Trophoblast cell (in vitro differentiated cells and primary cell): ENCODE measurements around the gene CXCL6.

Source experiments
- DNase-seq, 2 donors: peaks; one replicate each; pipeline ENCODE4 v3.0.0-alpha.2; 2016
- H2AFZ ChIP-seq: 2 replicates; pipeline ENCODE4 v1.6.1; 2013; ENCODE audit warnings: low read length, moderate library complexity, mild to moderate bottlenecking; ENCODE audit not compliant: insufficient read depth, poor library complexity
- H2AK5ac ChIP-seq: 2 replicates; pipeline ENCODE4 v1.6.1; 2013; ENCODE audit warnings: mild to moderate bottlenecking, low read length
- H2BK120ac ChIP-seq: 2 replicates; pipeline ENCODE4 v1.6.1; 2013; ENCODE audit warnings: low read length, mild to moderate bottlenecking, moderate library complexity; ENCODE audit not compliant: insufficient read depth, poor library complexity
- H2BK12ac ChIP-seq: 2 replicates; pipeline ENCODE4 v1.6.1; 2013; ENCODE audit warnings: mild to moderate bottlenecking, low read length, moderate library complexity
- H2BK5ac ChIP-seq: 2 replicates; pipeline ENCODE4 v1.6.1; 2013; ENCODE audit warnings: low read length, low read depth, moderate library complexity, mild to moderate bottlenecking; ENCODE audit not compliant: poor library complexity
- H3K14ac ChIP-seq: 2 replicates; pipeline ENCODE4 v1.6.1; 2013; ENCODE audit warnings: mild to moderate bottlenecking, low read length
- H3K18ac ChIP-seq: 2 replicates; pipeline ENCODE4 v1.6.1; 2013; ENCODE audit warnings: mild to moderate bottlenecking, low read length
- H3K23ac ChIP-seq: 2 replicates; pipeline ENCODE4 v1.6.1; 2013; ENCODE audit warnings: low read length
- H3K27ac ChIP-seq: 2 replicates; pipeline ENCODE4 v1.5.1; 2013; ENCODE audit warnings: low read depth, mild to moderate bottlenecking, inconsistent platforms, low read length, moderate library complexity
- H3K27me3 ChIP-seq: 2 replicates; pipeline ENCODE4 v1.6.1; 2013; ENCODE audit warnings: inconsistent platforms, mild to moderate bottlenecking, low read length, moderate library complexity; ENCODE audit not compliant: insufficient read depth
- H3K36me3 ChIP-seq, 2 experiments: 1 replicate in 1 of 2; 2 replicates in 1 of 2; pipeline ENCODE4 v1.6.1; 2013; ENCODE audit warnings: low read length in 2 of 2, mild to moderate bottlenecking in 2 of 2, moderate library complexity in 1 of 2; ENCODE audit not compliant: insufficient read depth in 2 of 2, control insufficient read depth in 1 of 2
- H3K4ac ChIP-seq: 2 replicates; pipeline ENCODE4 v1.6.1; 2013; ENCODE audit warnings: low read depth, mild to moderate bottlenecking, low read length, moderate library complexity
- H3K4me1 ChIP-seq, 2 experiments: 1 replicate in 1 of 2; 2 replicates in 1 of 2; pipeline ENCODE4 v1.6.1; 2013; ENCODE audit warnings: low read length in 2 of 2, mild to moderate bottlenecking in 2 of 2, moderate library complexity in 1 of 2; ENCODE audit not compliant: insufficient read depth in 2 of 2, control insufficient read depth in 1 of 2
- H3K4me2 ChIP-seq: 2 replicates; pipeline ENCODE4 v1.6.1; 2013; ENCODE audit warnings: inconsistent platforms, mild to moderate bottlenecking, low read length, moderate library complexity
- H3K4me3 ChIP-seq: 2 replicates; pipeline ENCODE4 v1.5.1; 2013; ENCODE audit warnings: mild to moderate bottlenecking, low read depth, low read length, inconsistent platforms
- H3K79me1 ChIP-seq: one replicate; pipeline ENCODE4 v1.6.1; 2013; ENCODE audit warnings: low read length
- H3K79me2 ChIP-seq: 2 replicates; pipeline ENCODE4 v1.6.1; 2013; ENCODE audit warnings: low read length, mild to moderate bottlenecking; ENCODE audit not compliant: control insufficient read depth, insufficient read depth, poor library complexity
- H3K9ac ChIP-seq: 2 replicates; pipeline ENCODE4 v1.6.1; 2013; ENCODE audit warnings: mild to moderate bottlenecking, low read length
- H3K9me3 ChIP-seq: 2 replicates; pipeline ENCODE4 v1.6.1; 2013; ENCODE audit warnings: low read depth, mild to moderate bottlenecking, control low read depth, inconsistent platforms, low read length; ENCODE audit not compliant: insufficient read depth
- H4K12ac ChIP-seq: 2 replicates; pipeline ENCODE4 v1.6.1; 2013; ENCODE audit warnings: low read depth, mild to moderate bottlenecking, low read length, moderate library complexity
- H4K8ac ChIP-seq: 2 replicates; pipeline ENCODE4 v1.6.1; 2013; ENCODE audit warnings: low read depth, mild to moderate bottlenecking, low read length, moderate library complexity
- H4K91ac ChIP-seq: one replicate; pipeline ENCODE4 v1.6.1; 2013; ENCODE audit warnings: low read depth, mild to moderate bottlenecking, low read length, moderate library complexity
- WGBS: extraction: QIAGEN DNeasy Blood & Tissue Kit; methylation state at CpG from one replicate; pipeline ENCODE4 v1.1.7; 2013; ENCODE audit warnings: missing lambda C conversion rate; ENCODE audit not compliant: insufficient read length, insufficient coverage; ENCODE audit errors: extremely low coverage; 5-methylcytosine and 5-hydroxymethylcytosine counted together

The CXCL6 gene

GRCh38 chr4:73828956-73829355 is 7.5 kb upstream of the CXCL6 start:
- H3K9me3 ChIP-seq = no peaks in the 10 kb centered on the region
- H3K79me1 ChIP-seq = no peaks in the 10 kb centered on the region
- H3K18ac ChIP-seq = no peak overlapping the region
- H3K9ac ChIP-seq = no peak overlapping the region
- no peak overlapping the region for H2BK5ac ChIP-seq
- H3K4me3 ChIP-seq = no peak overlapping the region
- H3K79me2 ChIP-seq = no peaks in the 10 kb centered on the region
- no peaks in the 10 kb centered on the region for H3K27me3 ChIP-seq
- no peak overlapping the region for H3K4ac ChIP-seq
- H3K14ac ChIP-seq = no peak overlapping the region
- H2AK5ac ChIP-seq = no peak overlapping the region
- no peak for DNase-seq
- no peak overlapping the region for H2BK12ac ChIP-seq
- no peak overlapping the region for H4K12ac ChIP-seq
- no peak overlapping the region for H4K91ac ChIP-seq
- H4K8ac ChIP-seq = no peak overlapping the region
- no peaks in the 10 kb centered on the region for H3K4me1 ChIP-seq
- H3K4me2 ChIP-seq = no peak overlapping the region
- no peaks in the 10 kb centered on the region for H3K36me3 ChIP-seq
- no CpG with 5 or more reads among the region's 3 CpGs for WGBS
- H3K27ac ChIP-seq = no peak overlapping the region
- H3K23ac ChIP-seq = no peak overlapping the region
- H2BK120ac ChIP-seq = no peak overlapping the region
- no peak overlapping the region for H2AFZ ChIP-seq

- no peak overlapping the region for H3K4ac ChIP-seq
- no peaks in the 10 kb centered on the region for H3K36me3 ChIP-seq
- no peak overlapping the region for H3K4me3 ChIP-seq
- no peak overlapping the region for H2BK12ac ChIP-seq
- H3K4me1 ChIP-seq = peaks cover 2 to 5% of the 10 kb centered on the region in 2 experiments
- no peak overlapping the region for H3K14ac ChIP-seq
- no peaks in the 10 kb centered on the region for H3K9me3 ChIP-seq
- no peak overlapping the region for H4K8ac ChIP-seq
- no peak overlapping the region for H3K23ac ChIP-seq
- H4K12ac ChIP-seq = no peak overlapping the region
- no peak overlapping the region for H2AFZ ChIP-seq
- H3K4me2 ChIP-seq = no peak overlapping the region
- no peak overlapping the region for H2BK120ac ChIP-seq
- no peak for DNase-seq
- no peak overlapping the region for H3K9ac ChIP-seq
- H4K91ac ChIP-seq = no peak overlapping the region
- no peak overlapping the region for H2AK5ac ChIP-seq
- no peaks in the 10 kb centered on the region for H3K79me2 ChIP-seq
- no peak overlapping the region for H3K18ac ChIP-seq
- H3K79me1 ChIP-seq = no peaks in the 10 kb centered on the region
- H3K27me3 ChIP-seq = no peaks in the 10 kb centered on the region
- WGBS = no CpG with 5 or more reads among the region's 2 CpGs
- no peak overlapping the region for H2BK5ac ChIP-seq
- no peak overlapping the region for H3K27ac ChIP-seq
Observed at GRCh38 chr4:73831569-73831968, 4.9 kb upstream of the CXCL6 start.

- no peak overlapping the region for H2AK5ac ChIP-seq
- no peak overlapping the region for H2BK12ac ChIP-seq
- H3K79me1 ChIP-seq = no peaks in the 10 kb centered on the region
- H3K27ac ChIP-seq = no peak overlapping the region
- H3K27me3 ChIP-seq = no peaks in the 10 kb centered on the region
- H3K79me2 ChIP-seq = no peaks in the 10 kb centered on the region
- no peak overlapping the region for H4K8ac ChIP-seq
- no peak overlapping the region for H3K23ac ChIP-seq
- H3K14ac ChIP-seq = no peak overlapping the region
- DNase-seq = no peak
- H2BK5ac ChIP-seq = no peak overlapping the region
- no peaks in the 10 kb centered on the region for H3K36me3 ChIP-seq
- H3K18ac ChIP-seq = no peak overlapping the region
- H4K12ac ChIP-seq = no peak overlapping the region
- WGBS = no CpG with 5 or more reads among the region's 1 CpG
- peaks cover 5 to 9% of the 10 kb centered on the region in 2 experiments for H3K4me1 ChIP-seq
- no peak overlapping the region for H3K4me2 ChIP-seq
- H4K91ac ChIP-seq = no peak overlapping the region
- no peak overlapping the region for H3K9ac ChIP-seq
- no peak overlapping the region for H2BK120ac ChIP-seq
- no peaks in the 10 kb centered on the region for H3K9me3 ChIP-seq
- H2AFZ ChIP-seq = no peak overlapping the region
- H3K4me3 ChIP-seq = no peak overlapping the region
- no peak overlapping the region for H3K4ac ChIP-seq
Observed at GRCh38 chr4:73832651-73833237, 3.7 kb upstream of the CXCL6 start.

GRCh38 chr4:73839071-73839470 is 2.6 kb downstream of the CXCL6 start:
- H4K8ac ChIP-seq = no peak overlapping the region
- H3K4me3 ChIP-seq = no peak overlapping the region
- H2AFZ ChIP-seq = no peak overlapping the region

More at GRCh38 chr4:73839071-73839470, 2.6 kb downstream of the CXCL6 start:
- Histone ChIP-seq H3K79me2 (no peaks in the 10 kb centered on the region), H3K9me3 (no peaks in the 10 kb centered on the region), H3K79me1 (no peaks in the 10 kb centered on the region), H3K9ac (no peak overlapping the region), H4K91ac (no peak overlapping the region), H3K14ac (no peak overlapping the region), H3K27me3 (no peaks in the 10 kb centered on the region), H3K4me1 (peaks cover 5 to 9% of the 10 kb centered on the region in 2 experiments), H3K36me3 (no peaks in the 10 kb centered on the region), H3K18ac (no peak overlapping the region), H2BK5ac (no peak overlapping the region), H2BK120ac (no peak overlapping the region), H3K4me2 (no peak overlapping the region), H2AK5ac (no peak overlapping the region), H2BK12ac (no peak overlapping the region), H3K4ac (no peak overlapping the region), H3K23ac (no peak overlapping the region), H4K12ac (no peak overlapping the region), H3K27ac (no peak overlapping the region)
- no peak for DNase-seq
- no CpG with 5 or more reads among the region's 5 CpGs for WGBS
